Measurements from ENCODE around the gene USP14.

DNA sequence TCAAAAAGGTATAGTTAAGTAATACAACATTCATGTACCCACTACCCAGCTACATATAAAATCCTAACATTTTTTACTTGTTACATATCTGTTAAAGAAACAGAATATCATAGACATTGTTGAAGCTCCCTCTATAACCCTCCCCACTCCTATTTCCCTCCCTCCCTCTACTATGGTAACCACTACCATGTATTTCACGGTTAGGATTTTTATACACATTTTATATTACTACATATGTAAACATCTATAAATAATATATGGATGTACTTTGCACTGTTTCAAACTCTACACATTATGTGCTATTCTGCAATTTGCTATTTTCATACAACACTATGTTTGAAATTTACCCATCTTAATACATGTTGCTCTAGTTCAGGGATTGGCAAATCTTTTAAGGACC, 73.2 kb downstream of the USP14 start:
- TF ChIP-seq, protein P1, sequence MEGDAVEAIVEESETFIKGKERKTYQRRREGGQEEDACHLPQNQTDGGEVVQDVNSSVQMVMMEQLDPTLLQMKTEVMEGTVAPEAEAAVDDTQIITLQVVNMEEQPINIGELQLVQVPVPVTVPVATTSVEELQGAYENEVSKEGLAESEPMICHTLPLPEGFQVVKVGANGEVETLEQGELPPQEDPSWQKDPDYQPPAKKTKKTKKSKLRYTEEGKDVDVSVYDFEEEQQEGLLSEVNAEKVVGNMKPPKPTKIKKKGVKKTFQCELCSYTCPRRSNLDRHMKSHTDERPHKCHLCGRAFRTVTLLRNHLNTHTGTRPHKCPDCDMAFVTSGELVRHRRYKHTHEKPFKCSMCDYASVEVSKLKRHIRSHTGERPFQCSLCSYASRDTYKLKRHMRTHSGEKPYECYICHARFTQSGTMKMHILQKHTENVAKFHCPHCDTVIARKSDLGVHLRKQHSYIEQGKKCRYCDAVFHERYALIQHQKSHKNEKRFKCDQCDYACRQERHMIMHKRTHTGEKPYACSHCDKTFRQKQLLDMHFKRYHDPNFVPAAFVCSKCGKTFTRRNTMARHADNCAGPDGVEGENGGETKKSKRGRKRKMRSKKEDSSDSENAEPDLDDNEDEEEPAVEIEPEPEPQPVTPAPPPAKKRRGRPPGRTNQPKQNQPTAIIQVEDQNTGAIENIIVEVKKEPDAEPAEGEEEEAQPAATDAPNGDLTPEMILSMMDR (IDR thresholded peaks at IDR 0.05), result no peak
- TF ChIP-seq POLR2A (IDR thresholded peaks at IDR 0.05), result no peak
